ENCODE results near the gene CDC25C. TPM values are rescaled to one million over a fixed set of nuclear protein-coding genes. Genes with fewer than 3 reads are reported as not detected.
"Not testable (repeated sequence)": the region's sequence is repeated elsewhere in the genome, so short reads cannot be mapped to it uniquely, and the experiment has no call there.

CDC25C gene
- total RNA-seq, 2 experiments from 2014 or later = 14.9 to 21.3 TPM

DNA sequence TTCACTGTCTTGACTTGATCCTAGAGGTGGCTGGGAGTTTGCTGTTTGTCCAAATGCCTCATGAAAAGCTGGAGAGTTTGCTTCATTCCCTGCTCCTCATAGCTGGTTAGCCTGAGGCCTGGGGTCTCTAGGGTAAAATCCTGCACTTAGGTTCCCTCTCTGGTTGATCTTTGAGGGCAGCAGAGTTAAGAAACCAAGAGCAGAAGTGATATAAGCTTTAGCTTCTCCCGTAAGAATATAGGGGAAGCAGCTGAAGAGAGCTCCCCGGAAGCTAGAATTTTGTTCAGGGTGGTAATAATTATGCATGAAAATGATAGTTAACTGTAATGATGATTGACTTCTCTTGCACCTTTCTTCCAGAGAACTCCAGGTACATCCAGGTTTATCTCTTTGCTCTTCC, 7.9 kb upstream of the CDC25C start:
- DNase-seq = no peak
- Mint-ChIP-seq H3K4me1 (peaks cover 37% of the 10 kb centered on the region), H3K4me3 (peak overlapping the region; percentile 84), H3K36me3 (peaks cover 16% of the 10 kb centered on the region), H3K27ac (peak overlapping the region; percentile 87), H3K9me3 (ENCODE audit: low read depth) (no peaks in the 10 kb centered on the region), H3K27me3 (no peaks in the 10 kb centered on the region)
- no peak for ATAC-seq
- CTCF ChIA-PET = interaction anchor here (0.8 to 13.9 kb wide), 4 partner anchors 8 to 129 kb away, joined by 3 to 382 read pairs (median 3); partner anchors contain the start of genes CDC25C and KDM3B

GRCh38 chr5:138339091-138339456, 7.5 kb upstream of the CDC25C start:
- Mint-ChIP-seq H3K9me3 (ENCODE audit: low read depth) (no peaks in the 10 kb centered on the region), H3K27ac (peak overlapping the region; percentile 87), H3K4me1 (peaks cover 37% of the 10 kb centered on the region), H3K27me3 (no peaks in the 10 kb centered on the region), H3K36me3 (peaks cover 13% of the 10 kb centered on the region), H3K4me3 (peak overlapping the region; percentile 84)
- DNase-seq (no peak), ATAC-seq (no peak)
- CTCF ChIA-PET = interaction anchor here (0.8 to 13.9 kb wide), 3 partner anchors 8 to 128 kb away, joined by 3 to 382 read pairs (median 3); partner anchors contain the start of genes CDC25C and KDM3B

DNA sequence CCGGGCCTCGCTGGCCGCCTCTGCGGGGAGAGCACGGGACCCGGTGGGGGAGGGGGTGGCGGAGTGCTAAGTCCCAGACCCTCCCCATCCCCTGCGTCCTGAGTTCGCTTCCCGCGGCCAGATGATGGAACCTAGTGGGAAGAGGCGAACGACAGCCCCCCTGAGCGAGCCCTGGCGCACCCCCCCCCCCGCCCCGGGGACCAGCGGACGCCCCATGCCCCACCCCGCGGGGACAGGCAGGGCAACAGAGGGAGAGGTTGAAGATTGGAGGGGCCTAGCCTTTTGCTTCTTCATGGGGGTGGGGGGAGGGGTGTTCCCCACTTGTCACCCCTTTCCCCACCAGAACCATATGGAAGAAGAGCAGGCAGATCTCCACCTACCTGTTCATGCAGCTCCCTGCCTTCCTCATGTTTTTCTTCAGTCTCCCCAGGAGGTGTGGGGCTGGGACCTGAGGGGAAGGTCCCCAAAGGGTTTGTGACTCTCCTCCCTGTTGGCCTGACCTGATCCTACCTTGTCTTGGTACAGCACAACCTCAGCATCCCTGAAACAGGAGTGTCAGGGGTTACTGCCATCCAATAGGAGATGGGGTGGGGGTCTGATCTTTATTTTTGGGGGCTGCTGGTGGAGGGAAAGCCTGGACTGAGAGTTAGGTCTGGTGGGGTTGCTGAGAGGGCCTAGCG, 6.9 kb upstream of the CDC25C start:
- ATAC-seq (peak; percentile 3), DNase-seq (no peak)
- Mint-ChIP-seq H3K27me3 (peaks cover under 1% of the 10 kb centered on the region), H3K4me1 (peaks cover 37% of the 10 kb centered on the region), H3K4me3 (peak overlapping the region; percentile 84), H3K27ac (peak overlapping the region; percentile 87), H3K36me3 (peaks cover 13% of the 10 kb centered on the region), H3K9me3 (ENCODE audit: low read depth) (no peaks in the 10 kb centered on the region)
- CTCF ChIA-PET = interaction anchor here (0.9 to 13.9 kb wide), 3 partner anchors 12 to 159 kb away, joined by 4 to 382 read pairs (median 7); partner anchors contain the start of genes KDM3B and KIF20A

- peaks cover 39% of the 10 kb centered on the region for H3K4me1 Mint-ChIP-seq
- H3K9me3 Mint-ChIP-seq (ENCODE audit: low read depth) = no peaks in the 10 kb centered on the region
- DNase-seq (peak; percentile 95), ATAC-seq (peak; percentile 85)
- peak within 1 kb of the TSS; percentile 84 for H3K4me3 Mint-ChIP-seq
- CTCF ChIA-PET = interaction anchor here (0.9 to 13.9 kb wide), 3 partner anchors 13 to 158 kb away, joined by 4 to 382 read pairs (median 7); partner anchors contain the start of genes KDM3B and KIF20A
- peaks cover 11% of the 10 kb centered on the region for H3K36me3 Mint-ChIP-seq
- peaks cover 5% of the 10 kb centered on the region for H3K27me3 Mint-ChIP-seq
- peak within 1 kb of the TSS; percentile 92 for H3K27ac Mint-ChIP-seq
Measured at GRCh38 chr5:138337685-138338410, 6.2 kb upstream of the CDC25C start, which contains the start of gene FAM53C. Gene FAM53C (plus strand): TSS chr5:138338266. CDS start chr5:138341336, 3,070 bp downstream.

GRCh38 chr5:138336952-138337684, 5.5 kb upstream of the CDC25C start:
- peak; percentile 31 for ATAC-seq
- no peaks in the 10 kb centered on the region for H3K9me3 Mint-ChIP-seq (ENCODE audit: low read depth)
- peak overlapping the region; percentile 92 for H3K27ac Mint-ChIP-seq
- peak overlapping the region; percentile 84 for H3K4me3 Mint-ChIP-seq
- H3K4me1 Mint-ChIP-seq = peaks cover 43% of the 10 kb centered on the region
- peak; percentile 88 for DNase-seq
- CTCF ChIA-PET = interaction anchor here (0.6 to 13.9 kb wide), 3 partner anchors 14 to 242 kb away, joined by 5 to 382 read pairs (median 7); partner anchors contain the start of genes KDM3B and KIF20A
- H3K36me3 Mint-ChIP-seq = peaks cover 11% of the 10 kb centered on the region
- peaks cover 5% of the 10 kb centered on the region for H3K27me3 Mint-ChIP-seq

DNA sequence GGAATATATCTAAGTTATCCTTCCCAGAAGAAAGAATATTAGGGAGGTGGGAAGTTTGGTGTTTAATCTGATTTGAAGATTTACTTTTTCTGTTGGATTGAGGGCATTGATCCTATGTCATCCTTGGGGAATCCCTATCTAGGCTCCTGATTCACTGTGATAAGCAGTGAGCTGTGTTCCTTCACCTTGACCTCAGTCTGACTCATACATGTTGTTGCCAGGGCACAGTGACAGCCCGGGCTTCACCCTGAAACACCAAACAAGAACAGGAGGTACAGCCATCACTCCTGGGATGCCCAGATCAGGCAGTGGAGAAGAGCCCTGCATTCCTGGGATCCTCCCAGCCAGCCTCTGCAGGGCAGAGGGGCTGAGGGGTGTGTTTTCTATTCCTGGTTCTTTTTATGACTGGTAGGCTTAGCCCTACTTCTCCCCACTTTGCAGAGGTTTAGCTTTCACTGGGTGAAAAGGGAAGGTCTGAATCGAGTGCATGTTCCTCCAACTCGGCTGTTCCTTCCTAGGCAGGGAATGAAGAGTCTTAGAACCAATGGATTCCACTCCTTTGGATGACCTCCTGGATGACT, 3.4 kb upstream of the CDC25C start:
- peaks cover 39% of the 10 kb centered on the region for H3K4me1 Mint-ChIP-seq

GRCh38 chr5:138330813-138331448, 673 bp downstream of the CDC25C start:
- ATAC-seq (no peak), DNase-seq (no peak)
- no peaks in the 10 kb centered on the region for H3K9me3 Mint-ChIP-seq (ENCODE audit: low read depth)
- CTCF ChIA-PET = interaction anchor here (0.6 to 13.9 kb wide), 8 partner anchors 9 to 152 kb away, joined by 3 to 382 read pairs (median 4); partner anchors contain the start of genes BRD8, KDM3B and KIF20A
- peak overlapping the region; percentile 82 for H3K4me3 Mint-ChIP-seq
- peaks cover 5% of the 10 kb centered on the region for H3K27me3 Mint-ChIP-seq
- peak overlapping the region; percentile 80 for H3K27ac Mint-ChIP-seq
- peaks cover 27% of the 10 kb centered on the region for H3K4me1 Mint-ChIP-seq
- H3K36me3 Mint-ChIP-seq = peaks cover 9% of the 10 kb centered on the region

More for the DNA sequence above, 3.4 kb upstream of the CDC25C start:
- no peak overlapping the region for H3K4me3 Mint-ChIP-seq
- no peaks in the 10 kb centered on the region for H3K9me3 Mint-ChIP-seq (ENCODE audit: low read depth)
- peaks cover 1% of the 10 kb centered on the region for H3K36me3 Mint-ChIP-seq
- DNase-seq (no peak), ATAC-seq (no peak)
- CTCF ChIA-PET = interaction anchor here (13.9 kb wide), 1 partner anchor 16 kb away, joined by 382 read pairs; the partner anchor contains the start of gene KDM3B
- no peak overlapping the region for H3K27ac Mint-ChIP-seq
- peaks cover 5% of the 10 kb centered on the region for H3K27me3 Mint-ChIP-seq

DNA sequence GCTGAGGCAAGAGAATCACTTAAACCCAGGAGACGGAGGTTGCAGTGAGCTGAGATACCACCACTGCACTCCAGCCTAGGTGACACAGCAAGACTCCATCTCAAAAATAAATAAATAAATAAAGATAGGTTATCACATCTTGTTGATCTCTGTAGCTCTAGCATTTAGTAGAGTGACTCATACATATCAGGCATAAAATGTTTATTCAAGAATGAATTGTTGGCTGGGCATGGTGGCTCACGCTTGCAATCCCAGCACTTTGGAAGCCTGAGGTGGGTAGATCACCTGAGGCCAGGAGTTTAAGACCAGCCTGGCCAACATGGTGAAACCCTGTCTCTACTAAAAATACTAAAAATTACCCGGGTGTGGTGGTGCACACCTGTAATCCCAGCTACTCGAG, 13.4 kb downstream of the CDC25C start:
- ATAC-seq = not testable (repeated sequence)

GRCh38 chr5:138316355-138316754, 15.2 kb downstream of the CDC25C start:
- Mint-ChIP-seq H3K4me3 (no peak overlapping the region), H3K27me3 (no peaks in the 10 kb centered on the region), H3K27ac (no peak overlapping the region), H3K9me3 (ENCODE audit: low read depth) (no peaks in the 10 kb centered on the region), H3K36me3 (peaks cover 32% of the 10 kb centered on the region), H3K4me1 (no peaks in the 10 kb centered on the region)
- DNase-seq (no peak), ATAC-seq (no peak)
- CTCF ChIA-PET = no interaction called here

More for the DNA sequence above, 13.4 kb downstream of the CDC25C start:
- H3K9me3 Mint-ChIP-seq (ENCODE audit: low read depth); H3K4me3 Mint-ChIP-seq; H3K27ac Mint-ChIP-seq; H3K27me3 Mint-ChIP-seq; DNase-seq; H3K4me1 Mint-ChIP-seq: not testable (repeated sequence)
- H3K36me3 Mint-ChIP-seq = peaks cover 21% of the 10 kb centered on the region
- CTCF ChIA-PET = interaction anchor here (0.6 to 1.3 kb wide), 2 partner anchors 13 to 182 kb away, joined by 3 to 4 read pairs; partner anchors contain the start of gene CDC25C

DNA sequence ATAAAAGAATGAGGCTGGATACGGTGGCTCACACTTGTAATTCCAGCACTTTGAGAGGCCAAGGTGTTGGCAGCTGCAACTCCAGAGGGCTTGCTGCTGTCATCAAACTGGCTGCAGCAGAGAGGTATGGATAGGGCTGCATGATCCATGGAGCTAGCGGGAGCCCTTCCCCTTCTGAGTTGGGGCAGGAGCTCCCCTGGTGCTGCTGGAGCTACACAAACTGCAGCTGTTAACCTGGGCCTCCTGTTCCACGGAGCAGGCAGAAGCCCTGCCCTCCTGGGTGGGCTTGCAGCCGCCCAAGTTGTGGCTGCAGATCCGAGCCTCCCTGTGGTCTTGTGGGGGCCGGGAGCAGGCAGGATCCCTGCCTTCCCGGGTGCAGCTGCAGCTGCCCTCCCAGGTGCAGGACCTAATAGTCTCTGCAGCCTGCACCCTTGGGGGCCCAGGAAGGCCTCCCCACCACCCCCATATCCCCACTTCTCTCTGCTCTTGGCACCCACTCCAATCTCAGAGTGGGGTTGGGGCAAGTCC, 15.8 kb downstream of the CDC25C start:
- ATAC-seq = no peak
- CTCF ChIA-PET = no interaction called here
- H3K27ac Mint-ChIP-seq = no peak overlapping the region
- no peaks in the 10 kb centered on the region for H3K9me3 Mint-ChIP-seq (ENCODE audit: low read depth)
- H3K36me3 Mint-ChIP-seq = peaks cover 33% of the 10 kb centered on the region
- no peak overlapping the region for H3K4me3 Mint-ChIP-seq
- DNase-seq = no peak
- H3K4me1 Mint-ChIP-seq = no peaks in the 10 kb centered on the region
- no peaks in the 10 kb centered on the region for H3K27me3 Mint-ChIP-seq

- ATAC-seq = no peak
- Mint-ChIP-seq H3K27ac (no peak overlapping the region), H3K9me3 (ENCODE audit: low read depth) (no peaks in the 10 kb centered on the region), H3K36me3 (peaks cover 22% of the 10 kb centered on the region), H3K4me1 (peaks cover 3% of the 10 kb centered on the region), H3K4me3 (no peak overlapping the region), H3K27me3 (no peaks in the 10 kb centered on the region)
- DNase-seq = no peak
- CTCF ChIA-PET = no interaction called here
Measured at GRCh38 chr5:138305797-138306196, 25.8 kb downstream of the CDC25C start.

DNA sequence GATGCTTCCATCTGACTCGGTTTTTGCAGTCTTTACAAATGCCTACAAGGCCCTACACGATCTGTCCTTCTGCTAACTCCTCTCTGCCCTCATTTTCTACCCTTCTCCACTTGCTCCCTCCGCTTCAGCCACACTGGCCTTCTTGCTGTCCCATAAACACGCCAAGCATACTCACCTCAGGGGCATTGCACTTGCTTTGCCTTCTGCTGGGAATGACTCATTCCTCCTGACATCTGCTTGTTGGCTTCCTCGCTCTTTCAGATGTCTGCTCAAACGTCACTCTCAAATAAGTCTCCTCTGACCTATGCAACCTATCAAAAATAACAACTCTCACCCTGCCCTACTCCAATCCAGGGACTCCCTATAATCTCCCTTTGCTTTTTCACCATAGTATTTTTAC, 28.2 kb downstream of the CDC25C start:
- CTCF ChIA-PET = no interaction called here
- ATAC-seq = no peak
- Mint-ChIP-seq H3K27me3 (no peaks in the 10 kb centered on the region), H3K4me1 (peaks cover 3% of the 10 kb centered on the region), H3K27ac (no peak overlapping the region), H3K9me3 (ENCODE audit: low read depth) (no peaks in the 10 kb centered on the region), H3K4me3 (no peak overlapping the region), H3K36me3 (peaks cover 27% of the 10 kb centered on the region)
- DNase-seq = no peak
